GM19455 (cell line): ENCODE measurements around the gene SPINT3.
"Not testable (repeated sequence)": the region's sequence is repeated elsewhere in the genome, so short reads cannot be mapped to it uniquely, and the experiment has no call there.

ENCODE experiments used
- ATAC-seq: cut with Tn5 transposase; IDR thresholded peaks from one replicate; pipeline ENCODE4 v1.9.1; 2021; ENCODE audit not compliant: unreplicated experiment

SPINT3 gene

DNA sequence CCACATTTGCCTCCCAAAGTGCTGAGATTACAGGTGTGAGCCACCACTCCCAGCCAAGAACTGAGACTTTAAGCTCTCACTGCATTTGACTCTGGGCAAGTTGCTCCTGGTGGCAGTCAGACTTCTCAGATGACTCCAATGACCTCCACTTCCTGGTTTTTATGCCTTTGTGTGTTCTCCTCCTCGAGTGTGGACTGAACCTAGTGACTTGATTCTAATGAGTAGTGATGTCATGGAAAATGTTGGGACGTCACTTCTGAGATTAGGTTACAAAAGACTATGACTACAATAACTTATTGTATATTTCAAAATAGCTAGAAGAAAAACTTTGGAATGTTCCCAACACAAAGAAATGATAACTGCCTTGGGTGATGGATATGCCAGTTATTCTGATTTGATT, 12.0 kb downstream of the SPINT3 start:
- ATAC-seq: no peak

DNA sequence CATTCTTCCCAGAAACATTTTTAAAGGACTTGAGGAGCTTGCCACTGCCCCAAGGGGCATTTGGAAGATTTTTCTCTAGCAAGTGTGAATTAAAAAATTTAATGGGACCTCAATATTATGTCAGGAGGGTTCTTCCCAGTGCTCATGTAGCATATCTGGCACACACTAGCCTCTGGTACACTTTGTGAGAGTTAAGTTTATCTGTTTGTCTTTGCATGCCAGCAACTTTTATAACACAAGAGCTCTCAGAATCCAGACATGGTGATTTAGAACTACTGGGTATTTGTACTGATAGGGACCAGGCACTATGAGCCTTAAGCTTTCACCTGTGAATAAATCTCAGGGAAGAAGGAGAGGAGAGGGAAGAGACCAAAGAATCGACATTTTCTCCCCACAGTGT, 12.9 kb downstream of the SPINT3 start:
- ATAC-seq: no peak

DNA sequence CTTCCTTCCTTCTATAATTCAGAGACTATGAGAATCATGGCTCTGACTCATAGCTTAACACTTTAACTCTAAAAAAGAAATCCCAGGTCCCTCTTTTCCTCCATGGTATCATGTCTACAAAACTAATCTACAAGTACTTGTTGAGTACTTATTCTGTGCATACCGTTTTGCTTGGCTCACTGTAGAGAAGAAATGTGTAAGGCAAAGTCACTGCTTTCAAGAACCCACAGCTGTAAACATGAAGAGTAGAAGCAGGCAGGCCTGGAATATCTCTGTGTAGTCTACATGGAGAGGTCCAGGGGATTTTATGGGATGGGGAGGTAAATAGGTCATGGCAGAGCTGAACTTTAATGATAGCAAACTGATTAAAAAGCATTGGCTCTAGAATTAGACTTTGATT, 13.8 kb downstream of the SPINT3 start:
- no peak for ATAC-seq

DNA sequence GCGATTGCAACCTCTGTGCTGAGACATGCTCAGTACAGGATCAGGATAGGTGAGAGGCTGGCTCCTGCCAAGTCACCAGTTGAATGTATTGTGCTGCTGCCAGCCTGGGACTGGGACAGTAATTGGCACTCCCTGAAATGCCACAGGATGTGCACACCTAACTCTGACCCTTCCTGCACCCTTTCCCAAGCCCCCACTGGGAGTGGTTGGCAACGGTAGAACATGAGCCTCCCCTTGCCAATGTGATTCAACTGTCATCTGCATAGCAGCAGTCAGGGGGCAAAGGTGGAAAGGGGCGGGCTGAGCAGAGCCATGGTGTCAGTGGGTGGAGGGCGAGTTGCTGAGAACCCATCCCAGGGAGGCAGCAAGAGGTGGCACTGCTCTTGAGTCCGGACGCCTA, 15.4 kb downstream of the SPINT3 start:
- no peak for ATAC-seq

DNA sequence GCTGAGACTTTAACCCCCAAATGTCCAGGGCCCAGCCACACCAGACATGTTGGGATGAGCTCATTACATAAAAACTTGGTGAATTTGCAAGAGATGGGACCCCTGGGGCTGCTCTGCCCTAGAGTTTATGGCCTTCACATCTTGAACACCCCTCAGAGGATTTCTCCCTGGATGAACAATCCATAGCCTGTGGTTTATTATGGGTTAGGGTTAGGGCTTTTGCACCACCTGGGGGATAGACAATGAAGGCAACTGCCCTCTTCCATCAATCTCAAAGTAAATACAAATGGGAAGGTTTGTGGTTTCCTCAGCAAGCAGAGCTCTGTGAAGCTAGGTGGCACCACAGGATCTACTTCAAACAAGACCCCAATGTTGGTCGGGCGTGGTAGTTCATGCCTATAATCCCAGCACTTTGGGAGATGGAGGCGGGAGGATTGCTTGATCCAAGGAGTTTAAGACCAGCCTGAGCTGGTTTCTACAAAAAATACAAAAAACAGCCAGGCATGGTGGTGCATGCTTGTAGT, 17.4 kb downstream of the SPINT3 start:
- no peak for ATAC-seq

GRCh38 chr20:45496166-45496565, 19.3 kb downstream of the SPINT3 start:
- ATAC-seq: no peak

DNA sequence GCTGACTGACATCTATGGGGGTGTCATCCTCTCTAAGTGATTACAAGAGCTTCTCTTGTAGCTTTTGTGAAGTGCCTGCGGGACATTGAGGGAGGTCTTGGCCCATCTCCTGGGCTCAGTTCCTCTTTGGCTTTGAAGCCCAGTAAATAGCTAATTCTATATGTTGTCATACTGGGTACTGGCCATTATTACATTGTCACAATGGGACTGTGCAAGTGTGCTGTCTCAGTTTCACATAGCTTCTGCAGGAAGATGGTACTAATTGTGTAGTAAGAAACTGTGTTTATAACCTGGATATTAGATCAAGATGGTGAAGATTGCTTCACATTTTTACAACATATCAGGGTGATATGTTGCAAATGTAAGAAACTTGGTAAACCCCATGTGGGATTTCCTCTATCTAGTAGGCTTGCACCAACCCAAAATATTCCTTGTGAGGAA, 19.9 kb downstream of the SPINT3 start:
- no peak for ATAC-seq

- ATAC-seq: no peak
These were observed 26.3 kb downstream of the SPINT3 start for GRCh38 chr20:45489083-45489531.

DNA sequence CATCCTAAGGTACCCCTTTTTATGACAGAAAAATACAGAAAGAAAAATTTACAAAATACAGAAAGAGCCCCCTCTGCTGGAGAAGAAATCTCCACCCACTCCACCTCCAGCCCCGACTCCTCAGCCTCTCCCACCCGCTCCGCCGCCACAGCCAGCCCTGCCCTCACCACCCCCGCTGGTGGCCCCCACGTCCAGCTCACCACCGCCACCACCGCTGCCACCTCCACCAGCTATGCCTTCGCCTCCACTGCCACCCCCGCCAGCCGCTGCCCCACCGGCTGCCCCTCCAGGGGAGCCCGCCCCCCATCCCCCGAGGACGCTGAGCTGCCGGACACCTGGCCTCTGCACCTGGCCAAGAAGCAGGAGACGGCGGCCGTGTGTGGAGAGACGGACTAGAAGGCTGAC, 28.2 kb downstream of the SPINT3 start:
- ATAC-seq: no peak

DNA sequence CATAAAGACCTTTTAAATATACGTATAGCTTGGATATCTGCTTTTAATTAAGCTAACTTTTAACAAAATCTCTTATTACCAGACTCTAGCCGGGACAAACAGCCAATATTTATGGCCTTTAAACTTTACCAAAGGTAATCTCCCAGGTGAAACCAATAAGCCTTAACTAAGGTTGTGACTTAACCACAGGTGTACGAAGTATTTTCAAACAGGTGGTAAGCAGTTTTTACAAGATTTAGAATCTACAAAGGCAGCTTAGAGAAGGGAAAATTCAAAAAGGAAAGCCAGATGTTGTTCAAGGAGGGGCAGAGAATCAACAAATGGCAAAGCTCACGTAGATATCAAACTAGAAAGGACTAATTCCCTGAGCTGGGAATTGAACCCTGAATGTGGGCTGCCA, 30.0 kb downstream of the SPINT3 start:
- ATAC-seq: no peak

GRCh38 chr20:45484676-45485075, 30.7 kb downstream of the SPINT3 start:
- no peak for ATAC-seq

GRCh38 chr20:45479822-45480221, 35.6 kb downstream of the SPINT3 start:
- no peak for ATAC-seq

DNA sequence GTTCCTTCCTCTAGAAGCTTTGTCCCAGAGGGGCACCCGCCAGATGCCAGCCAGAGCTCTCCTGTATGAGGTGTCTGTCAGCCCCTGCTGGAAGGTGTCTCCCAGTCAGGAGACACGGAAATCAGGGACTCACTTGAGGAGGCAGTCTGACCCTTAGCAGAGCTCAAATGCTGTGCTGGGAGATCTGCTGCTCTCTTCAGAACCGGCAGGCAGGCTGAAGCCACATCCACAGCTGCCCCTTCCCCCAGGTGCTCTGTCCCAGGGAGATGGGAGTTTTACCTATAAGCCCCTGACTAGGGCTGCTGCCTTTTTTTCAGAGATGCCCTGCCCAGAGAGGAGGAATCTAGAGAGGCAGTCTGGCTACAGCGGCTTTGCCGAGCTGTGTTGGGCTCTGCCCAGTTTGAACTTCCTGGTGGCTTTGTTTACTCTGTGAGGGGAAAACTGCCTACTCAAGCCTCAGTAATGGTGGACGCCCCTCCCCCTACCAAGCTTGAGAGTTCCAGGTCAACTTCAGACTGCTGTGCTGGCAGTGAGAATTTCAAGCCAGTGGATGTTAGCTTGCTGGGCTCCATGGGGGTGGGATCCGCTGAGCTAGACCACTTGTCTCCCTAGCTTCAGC, 37.8 kb downstream of the SPINT3 start:
- not testable (repeated sequence) for ATAC-seq

- ATAC-seq: not testable (repeated sequence)
These were observed 43.1 kb downstream of the SPINT3 start for GRCh38 chr20:45472286-45472685.

- no peak for ATAC-seq
These were observed 44.5 kb downstream of the SPINT3 start for GRCh38 chr20:45470937-45471336.

GRCh38 chr20:45470262-45470931, 45.0 kb downstream of the SPINT3 start:
- no peak for ATAC-seq

DNA sequence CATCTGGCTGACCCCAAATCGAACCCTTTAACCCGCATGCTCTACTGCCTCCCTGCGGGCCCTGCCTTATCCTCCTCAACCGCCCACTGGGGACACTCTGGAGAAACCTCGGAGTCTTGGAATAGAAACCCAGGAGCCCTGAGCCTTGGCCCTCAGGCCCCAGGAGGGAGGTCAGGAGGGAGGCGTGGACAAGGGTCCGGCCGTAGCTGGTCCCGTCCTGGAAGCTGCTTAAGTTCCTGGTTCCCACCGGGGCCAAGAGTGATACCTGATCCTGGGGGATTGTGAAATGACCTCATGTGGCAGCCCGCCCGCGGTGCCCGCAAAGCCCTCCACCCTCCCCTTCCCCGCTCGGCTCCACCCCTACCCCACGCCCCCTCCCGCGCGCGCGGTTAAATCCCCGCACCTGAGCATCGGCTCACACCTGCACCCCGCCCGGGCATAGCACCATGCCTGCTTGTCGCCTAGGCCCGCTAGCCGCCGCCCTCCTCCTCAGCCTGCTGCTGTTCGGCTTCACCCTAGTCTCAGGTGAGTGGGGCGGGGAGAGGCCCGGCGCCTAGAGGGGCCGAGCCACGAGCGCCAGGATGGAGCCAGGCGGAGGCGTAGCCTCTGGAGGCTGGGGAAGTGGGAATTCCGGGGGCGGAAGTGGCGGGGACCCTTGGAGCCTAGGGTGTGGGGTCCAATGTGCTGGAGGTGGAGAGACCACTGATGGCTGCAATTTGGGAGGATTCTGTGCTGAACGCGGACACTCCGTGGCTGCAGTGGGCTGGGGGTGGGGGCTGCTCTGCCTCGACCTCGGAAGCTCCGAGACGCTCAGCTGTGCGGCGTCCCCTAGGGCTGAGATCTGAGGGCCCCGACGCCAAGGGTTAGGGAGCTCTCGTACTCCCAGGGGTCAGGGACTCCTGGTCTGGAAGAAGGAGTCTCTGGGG, 45.8 kb downstream of the SPINT3 start, which contains the start of gene WFDC2:
TSS of gene WFDC2 (plus strand) at position 418 of the 926 bp plus-strand sequence. CDS start at position 447, 29 bp downstream.
- ATAC-seq: no peak

DNA sequence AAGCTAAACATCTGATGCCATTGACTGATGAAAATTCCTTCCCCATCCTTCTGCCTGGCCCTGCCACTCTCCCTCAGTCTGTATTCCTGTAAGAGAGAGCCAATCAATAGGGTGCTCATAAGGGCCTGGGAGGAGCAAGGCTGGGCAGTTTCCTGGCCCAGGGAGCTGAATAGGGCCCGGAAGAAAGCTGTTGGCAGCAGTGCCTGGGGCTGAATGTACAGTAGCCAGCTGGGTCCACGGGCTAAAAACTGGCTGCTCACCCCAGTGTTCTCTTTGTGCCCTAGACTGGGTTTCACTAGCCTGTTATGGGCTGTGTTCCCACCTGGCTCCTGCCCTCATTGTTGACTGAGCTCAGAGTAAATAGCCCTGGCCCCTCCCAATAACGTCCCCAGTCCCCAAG, 47.6 kb downstream of the SPINT3 start:
- ATAC-seq: no peak

- ATAC-seq: no peak
These were observed 48.2 kb downstream of the SPINT3 start for GRCh38 chr20:45467172-45467571.

DNA sequence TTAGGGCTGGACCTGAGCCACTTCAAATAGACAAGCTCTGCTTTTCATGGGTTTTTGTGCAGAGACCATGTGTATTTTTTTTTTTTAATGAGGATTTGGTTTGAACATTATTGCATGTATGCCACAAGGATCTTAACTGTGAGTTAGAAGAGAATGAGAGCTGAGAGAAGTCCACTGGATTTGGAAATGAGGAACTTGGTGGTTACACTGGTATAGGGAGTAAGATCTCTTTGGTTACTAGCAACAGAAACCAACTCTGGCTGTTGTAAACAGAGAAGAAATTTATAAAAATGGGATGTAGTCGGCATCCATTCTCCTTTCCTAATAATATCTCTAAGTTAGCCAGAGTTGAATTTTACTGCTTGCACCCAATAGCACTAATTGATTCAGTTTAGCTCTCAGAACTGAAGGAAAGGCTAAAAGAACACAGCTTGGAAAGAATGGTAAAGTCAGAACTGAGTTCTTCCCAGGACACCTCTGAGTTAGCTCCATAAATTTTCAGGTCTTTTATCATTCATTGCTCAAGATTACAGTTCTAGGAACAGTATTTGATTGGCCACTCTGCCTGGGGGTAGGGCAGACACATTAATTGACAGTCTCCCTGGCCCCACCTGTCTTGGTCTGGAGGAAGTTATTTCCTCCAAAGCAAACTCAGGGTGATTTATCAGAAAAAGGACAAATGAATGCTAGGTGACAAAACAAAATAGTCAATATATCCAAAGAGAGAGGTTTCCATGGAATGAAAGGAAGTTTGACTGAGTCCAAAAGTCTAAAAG, 49.7 kb downstream of the SPINT3 start:
- no peak for ATAC-seq

GRCh38 chr20:45463709-45464108, 51.7 kb downstream of the SPINT3 start:
- ATAC-seq: no peak
